GM21515 (cell line): ENCODE measurements around the gene TPCN1.

ENCODE experiments used
- ATAC-seq: cut with Tn5 transposase; IDR thresholded peaks from one replicate; pipeline ENCODE4 v1.9.1; 2021; ENCODE audit not compliant: unreplicated experiment

TPCN1 gene

DNA sequence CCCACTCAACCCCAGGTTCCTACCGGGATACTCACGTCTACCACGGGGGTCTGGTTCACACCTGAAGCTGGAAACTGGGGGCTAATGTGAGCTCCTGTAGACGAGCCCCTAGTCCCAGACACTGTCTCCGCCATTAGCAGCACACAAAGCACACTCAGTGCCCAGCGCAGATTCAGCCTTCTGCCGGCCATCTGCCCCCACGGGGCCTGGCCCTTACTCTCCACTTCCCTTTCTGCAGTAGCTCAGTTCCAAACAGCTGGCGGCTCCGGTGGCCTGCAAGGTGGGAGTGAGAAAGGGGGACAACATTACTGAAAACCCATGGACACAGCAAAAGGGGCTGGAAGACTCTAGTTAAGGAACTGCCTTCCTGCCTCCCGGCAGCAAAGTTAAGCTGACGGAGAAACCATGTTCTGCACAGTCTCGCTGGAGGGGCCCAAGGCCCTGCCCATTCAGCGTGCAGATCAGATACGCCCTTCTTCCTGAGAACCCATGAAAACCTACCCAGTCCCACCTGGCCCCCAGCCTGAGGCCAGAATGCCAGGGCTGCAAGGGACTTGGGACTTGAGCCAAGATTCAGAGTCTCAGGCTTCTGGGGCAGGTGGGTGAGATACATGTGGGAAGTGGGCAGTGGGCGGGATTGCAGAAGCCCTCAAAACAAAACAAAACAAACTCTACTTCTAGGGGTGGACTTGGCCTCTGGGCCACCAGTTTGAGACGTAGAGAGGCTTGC is 111.6 kb downstream of the TPCN1 start:
- no peak for ATAC-seq

DNA sequence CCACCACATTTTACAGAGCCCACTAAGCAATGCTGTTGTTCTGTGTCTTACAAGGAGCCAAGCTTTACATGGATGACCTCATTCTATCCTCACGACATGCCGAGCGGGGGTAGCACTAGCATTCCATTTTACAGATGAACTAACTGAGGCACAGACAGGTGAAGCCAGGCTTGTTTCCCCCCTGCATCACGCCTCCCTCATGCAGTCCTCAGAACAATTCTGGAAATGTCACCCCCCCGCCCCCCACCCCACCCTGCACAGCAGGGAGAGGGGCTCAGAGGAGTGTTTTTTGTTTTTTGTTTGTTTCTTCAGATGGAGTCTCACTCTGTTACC is 112.1 kb downstream of the TPCN1 start:
- ATAC-seq: no peak

DNA sequence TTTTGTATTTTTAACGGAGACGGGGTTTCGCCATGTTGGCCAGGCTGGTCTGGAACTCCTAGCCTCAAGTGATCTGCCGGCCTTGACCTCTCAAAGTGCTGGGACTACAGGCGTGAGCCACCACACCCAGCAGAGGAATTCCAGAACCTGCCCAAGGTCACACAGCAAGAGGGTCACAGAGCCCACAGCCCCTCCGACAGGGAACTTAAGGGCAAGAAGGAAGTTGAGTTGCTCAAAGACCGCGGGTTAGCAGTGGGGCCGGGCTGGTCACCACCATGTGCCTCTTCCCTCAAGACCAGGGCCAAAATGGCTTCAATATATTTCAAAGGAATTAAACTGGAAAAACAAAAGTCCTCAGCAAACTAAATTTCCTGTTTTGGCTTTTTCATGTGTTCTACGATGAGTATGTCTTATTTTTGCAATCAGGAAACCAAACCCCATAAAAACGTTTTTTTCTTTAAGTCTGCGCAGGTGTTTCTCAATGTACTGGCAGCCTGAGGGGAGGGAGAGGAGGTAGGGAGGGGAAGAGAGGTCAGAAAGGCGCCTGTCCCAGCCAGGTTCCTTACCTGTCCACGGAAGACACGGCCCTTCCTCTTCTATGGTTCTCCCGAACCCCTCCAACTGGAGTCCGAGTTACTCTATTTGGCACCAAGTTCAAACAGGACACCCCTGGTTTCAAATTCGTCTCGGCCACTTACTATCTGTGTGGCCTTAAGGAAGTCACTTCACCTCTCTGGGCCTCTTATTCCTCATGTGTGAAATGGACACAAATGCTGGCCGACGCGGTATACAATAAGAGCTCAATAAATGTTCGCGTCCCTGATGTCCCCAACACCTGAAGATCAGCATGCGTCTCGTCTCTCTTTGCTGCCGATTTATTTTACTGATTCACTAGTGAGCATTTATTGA is 112.9 kb downstream of the TPCN1 start:
- ATAC-seq: peak; percentile 12

DNA sequence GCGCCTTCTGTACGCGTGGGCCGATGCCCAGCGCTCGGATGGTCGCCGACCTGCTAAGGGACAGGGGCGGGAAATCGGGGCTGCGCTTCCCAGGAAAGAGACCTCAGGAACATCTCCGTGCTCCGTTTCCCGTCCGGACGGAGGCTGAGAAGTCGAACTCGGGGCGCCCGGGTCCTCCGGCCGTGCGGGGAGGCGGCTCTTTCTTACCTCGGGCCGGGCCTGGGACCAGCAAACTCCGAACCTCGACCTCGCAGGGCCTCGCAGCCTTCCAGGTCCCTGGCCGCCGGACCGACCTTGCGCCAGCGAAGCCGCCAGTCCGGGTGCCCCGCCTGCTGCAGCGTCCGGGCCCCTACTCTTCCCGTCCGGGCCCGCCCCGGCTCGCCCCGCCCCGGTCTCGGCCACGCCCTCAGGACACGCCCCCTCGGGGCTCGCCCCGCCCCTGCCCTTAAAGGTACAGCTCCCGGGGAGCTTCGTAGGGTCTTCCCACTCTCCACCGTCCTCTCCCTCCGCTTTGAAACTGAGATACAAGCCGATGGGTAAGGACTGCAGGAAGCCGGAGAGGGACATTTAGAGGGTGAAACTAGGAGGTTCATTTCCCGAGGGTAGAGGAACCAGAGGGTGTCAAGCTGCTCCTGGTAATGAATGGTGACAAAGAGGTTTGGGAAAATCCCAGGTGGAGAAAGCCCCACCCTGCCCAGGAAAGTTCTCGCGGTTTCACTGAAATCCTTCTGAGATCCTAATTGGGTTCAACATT is 113.7 kb downstream of the TPCN1 start, which contains the start of gene SLC8B1:
SLC8B1 (minus strand) TSS at position 324 of the 754 bp plus-strand sequence. CDS start 2,231 bp downstream, outside the sequence.
- ATAC-seq: peak; percentile 92

DNA sequence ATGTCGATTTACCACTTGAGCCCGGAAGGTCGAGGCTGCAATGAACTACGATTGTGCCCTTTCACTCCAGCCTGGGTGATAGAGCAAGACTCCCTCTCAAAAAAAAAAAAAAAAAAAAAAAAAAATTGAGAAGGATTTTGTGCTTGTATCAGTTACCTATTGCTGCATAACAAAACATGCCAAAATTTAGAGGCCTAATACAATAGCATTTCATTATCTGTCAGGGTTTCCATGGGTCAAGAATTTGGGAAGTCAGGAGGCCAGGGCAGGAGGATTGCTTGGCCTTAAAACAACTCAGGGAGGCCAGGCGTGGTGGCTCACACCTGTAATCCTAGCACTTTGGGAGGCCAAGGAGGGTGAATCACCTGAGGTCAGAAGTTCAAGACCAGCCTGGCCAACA is 118.3 kb downstream of the TPCN1 start:
- no peak for ATAC-seq

DNA sequence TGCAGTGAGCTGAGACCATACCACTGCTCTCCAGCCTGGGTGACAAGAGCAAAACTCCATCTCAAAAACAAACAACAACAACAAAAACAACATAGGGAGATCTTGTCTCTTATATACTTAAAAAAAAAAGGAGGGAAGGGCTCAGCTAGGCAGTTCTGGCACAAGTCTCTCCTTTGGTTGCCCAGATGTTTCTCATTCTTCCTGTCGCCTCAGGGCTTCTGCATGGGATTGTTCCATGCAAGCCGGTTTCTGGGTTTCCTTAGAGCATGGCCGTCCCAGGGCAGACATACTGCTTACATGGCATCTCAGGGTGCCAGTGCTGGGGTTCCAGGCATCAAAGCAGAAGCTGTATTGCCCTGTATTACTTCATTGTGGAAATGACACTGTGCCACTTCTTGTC is 118.8 kb downstream of the TPCN1 start:
- no peak for ATAC-seq

DNA sequence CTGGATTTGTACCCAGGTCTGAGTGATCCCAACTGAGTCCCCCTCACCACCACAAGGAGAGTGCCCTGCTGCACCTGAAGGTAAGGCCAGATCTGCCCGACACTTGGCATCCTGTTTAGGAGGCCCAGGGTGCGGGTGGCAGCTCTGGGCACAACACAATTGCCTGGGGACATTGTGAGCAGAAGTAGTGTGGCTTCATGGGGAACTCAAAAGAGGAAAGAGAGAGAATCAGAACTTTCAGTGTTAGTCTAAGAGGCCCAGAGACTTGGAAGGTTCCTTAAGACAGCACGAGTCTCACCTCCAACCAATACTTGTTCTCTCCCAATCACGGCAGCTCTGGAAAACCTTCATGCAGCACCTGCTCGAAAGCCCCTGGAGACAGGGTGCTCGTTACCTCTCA is 120.3 kb downstream of the TPCN1 start:
- no peak for ATAC-seq

DNA sequence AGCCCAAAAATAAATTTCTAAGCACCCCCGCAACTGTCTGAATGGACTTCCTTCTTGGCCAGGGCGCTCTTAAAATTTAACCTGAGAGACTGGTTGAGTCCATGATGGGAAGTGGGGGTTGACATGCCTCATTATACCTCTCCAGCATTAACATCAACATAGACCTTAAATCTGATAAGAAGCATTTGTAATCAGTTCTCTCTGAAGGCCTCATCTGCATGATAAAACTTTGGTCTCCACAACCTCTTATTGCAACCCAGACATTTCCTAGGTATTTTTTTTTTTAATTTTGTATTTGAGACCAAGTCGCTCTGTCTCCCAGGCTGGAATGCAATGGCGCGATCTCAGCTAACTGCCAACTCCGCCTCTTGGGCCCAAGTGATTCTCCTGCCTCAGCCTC is 124.1 kb downstream of the TPCN1 start:
- ATAC-seq: no peak

DNA sequence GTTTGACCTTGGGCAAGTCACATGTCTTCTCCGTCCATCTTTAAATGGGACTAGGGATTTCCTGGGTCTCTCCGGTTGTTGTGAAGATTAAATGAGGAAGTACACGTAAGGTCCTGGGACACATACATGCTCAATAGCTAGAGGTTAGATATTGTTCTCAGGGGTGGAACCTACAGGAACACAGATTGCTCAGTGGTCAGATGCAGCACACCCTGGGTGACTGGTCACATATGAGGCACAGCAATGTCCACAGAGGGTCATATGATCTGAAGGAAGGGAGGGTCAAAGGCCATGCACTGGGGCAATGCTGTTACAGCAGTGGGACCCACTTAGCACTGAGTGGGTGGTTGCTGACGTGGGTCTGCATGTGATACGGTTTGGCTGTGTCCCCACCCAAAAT is 125.1 kb downstream of the TPCN1 start:
- no peak for ATAC-seq

DNA sequence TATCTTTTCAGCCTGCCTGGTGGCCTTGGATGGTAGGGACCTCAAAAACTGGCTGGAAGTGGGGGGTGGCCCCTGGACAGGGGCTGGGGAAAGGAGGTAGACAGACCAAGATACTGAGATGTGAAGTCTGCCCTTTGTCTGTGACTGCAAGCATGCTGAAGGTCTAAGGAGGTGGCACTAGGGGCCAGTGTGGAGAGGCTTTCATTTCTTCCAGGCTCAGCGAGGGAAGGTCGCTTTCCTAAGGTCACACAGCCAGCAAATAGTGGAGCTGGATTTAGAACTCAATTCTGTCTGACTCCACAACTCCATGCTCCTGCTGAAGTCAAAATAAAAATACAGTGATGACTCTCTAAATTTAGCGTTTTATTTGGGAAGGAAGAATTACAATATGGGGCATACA is 125.8 kb downstream of the TPCN1 start:
- no peak for ATAC-seq

DNA sequence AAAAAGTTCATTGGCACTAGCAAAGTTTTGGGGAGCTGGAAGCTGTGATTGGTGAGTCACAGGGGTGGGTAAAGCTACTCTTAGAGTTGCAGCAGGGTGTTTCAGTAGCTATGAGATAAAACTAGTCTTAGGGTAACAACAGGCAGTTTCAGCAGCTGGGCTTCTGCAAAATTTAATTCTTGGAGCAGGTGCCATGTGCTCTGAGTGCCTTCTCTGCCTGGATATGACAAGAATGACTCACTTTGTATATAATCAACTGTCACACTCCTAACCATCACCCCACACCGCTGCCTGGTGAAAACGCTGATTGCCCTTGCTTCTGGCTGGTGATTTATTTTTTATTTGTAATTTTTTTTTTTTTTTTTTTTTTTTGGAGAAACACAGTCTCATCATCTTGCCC is 126.6 kb downstream of the TPCN1 start:
- ATAC-seq: no peak
